Measurements from ENCODE around the gene PHF2. TPM values are rescaled to one million over a fixed set of nuclear protein-coding genes. Genes with fewer than 3 reads are reported as not detected.

Gene PHF2
- total RNA-seq, 1 experiment from 2014 or later: 18.9 TPM

- ChIA-PET POLR2A (no interaction called here), CTCF (no interaction called here)
- Mint-ChIP-seq H3K27me3 (ENCODE audit: insufficient read depth, unreplicated experiment) (no peaks in the 10 kb centered on the region), H3K9me3 (ENCODE audit: unreplicated experiment) (no peaks in the 10 kb centered on the region), H3K4me3 (ENCODE audit: unreplicated experiment) (no peak overlapping the region), H3K27ac (ENCODE audit: low read depth, unreplicated experiment) (no peak overlapping the region), H3K36me3 (ENCODE audit: insufficient read depth, unreplicated experiment) (peaks cover 70% of the 10 kb centered on the region), H3K4me1 (ENCODE audit: insufficient read depth, unreplicated experiment) (no peaks in the 10 kb centered on the region)
- no TSS peak for BruUV-seq (replicated peaks)
- no peak for TF ChIP-seq CTCF (IDR thresholded peaks at IDR 0.05; ENCODE audit: unreplicated experiment)
- no peak for DNase-seq (ENCODE audit: unreplicated experiment)
- intact Hi-C loops (cut with micrococcal nuclease): no loop called here
These were observed 34.6 kb upstream of the PHF2 start for GRCh38 chr9:93541581-93542349.

- H3K36me3 Mint-ChIP-seq (ENCODE audit: insufficient read depth, unreplicated experiment): peaks cover 78% of the 10 kb centered on the region
- no peak for TF ChIP-seq CTCF (IDR thresholded peaks at IDR 0.05; ENCODE audit: unreplicated experiment)
- no peaks in the 10 kb centered on the region for H3K4me1 Mint-ChIP-seq (ENCODE audit: insufficient read depth, unreplicated experiment)
- no peak for DNase-seq (ENCODE audit: unreplicated experiment)
- intact Hi-C loops (cut with micrococcal nuclease): no loop called here
- ChIA-PET CTCF (no interaction called here), POLR2A (no interaction called here)
- H3K9me3 Mint-ChIP-seq (ENCODE audit: unreplicated experiment): no peaks in the 10 kb centered on the region
- no peaks in the 10 kb centered on the region for H3K27me3 Mint-ChIP-seq (ENCODE audit: insufficient read depth, unreplicated experiment)
- no TSS peak for BruUV-seq (replicated peaks)
- H3K4me3 Mint-ChIP-seq (ENCODE audit: unreplicated experiment): no peak overlapping the region
- H3K27ac Mint-ChIP-seq (ENCODE audit: low read depth, unreplicated experiment): no peak overlapping the region
These were observed 33.3 kb upstream of the PHF2 start for GRCh38 chr9:93543117-93543516.

GRCh38 chr9:93546356-93546755 lies 30.0 kb upstream of the PHF2 start:
- ChIA-PET POLR2A (interaction anchor here (0.8 kb wide), 1 partner anchor 9 kb away, joined by 3 read pairs; no protein-coding TSS in a partner anchor), CTCF (interaction anchor here (0.6 to 1.1 kb wide), 3 partner anchors 13 to 25 kb away, joined by 3 to 4 read pairs (median 3); no protein-coding TSS in a partner anchor)
- BruUV-seq (replicated peaks): no TSS peak
- no peak for DNase-seq (ENCODE audit: unreplicated experiment)
- no peaks in the 10 kb centered on the region for H3K9me3 Mint-ChIP-seq (ENCODE audit: unreplicated experiment)
- TF ChIP-seq CTCF (IDR thresholded peaks at IDR 0.05; ENCODE audit: unreplicated experiment): no peak
- H3K4me3 Mint-ChIP-seq (ENCODE audit: unreplicated experiment): no peak overlapping the region
- intact Hi-C loops (cut with micrococcal nuclease): no loop called here
- H3K36me3 Mint-ChIP-seq (ENCODE audit: insufficient read depth, unreplicated experiment): peaks cover 75% of the 10 kb centered on the region
- H3K27me3 Mint-ChIP-seq (ENCODE audit: insufficient read depth, unreplicated experiment): no peaks in the 10 kb centered on the region
- no peaks in the 10 kb centered on the region for H3K4me1 Mint-ChIP-seq (ENCODE audit: insufficient read depth, unreplicated experiment)
- no peak overlapping the region for H3K27ac Mint-ChIP-seq (ENCODE audit: low read depth, unreplicated experiment)

GRCh38 chr9:93549611-93550010 lies 26.8 kb upstream of the PHF2 start:
- no peak for TF ChIP-seq CTCF (IDR thresholded peaks at IDR 0.05; ENCODE audit: unreplicated experiment)
- Mint-ChIP-seq H3K4me1 (ENCODE audit: insufficient read depth, unreplicated experiment) (no peaks in the 10 kb centered on the region), H3K4me3 (ENCODE audit: unreplicated experiment) (no peak overlapping the region), H3K27ac (ENCODE audit: low read depth, unreplicated experiment) (peak overlapping the region; percentile 31), H3K9me3 (ENCODE audit: unreplicated experiment) (no peaks in the 10 kb centered on the region), H3K27me3 (ENCODE audit: insufficient read depth, unreplicated experiment) (no peaks in the 10 kb centered on the region), H3K36me3 (ENCODE audit: insufficient read depth, unreplicated experiment) (peaks cover 86% of the 10 kb centered on the region)
- intact Hi-C loops (cut with micrococcal nuclease): no loop called here
- CTCF ChIA-PET: interaction anchor here (1.4 kb wide), 1 partner anchor 17 kb away, joined by 7 read pairs; no protein-coding TSS in a partner anchor
- POLR2A ChIA-PET: interaction anchor here (0.6 to 1.2 kb wide), 2 partner anchors 47 to 97 kb away, joined by 3 to 4 read pairs; partner anchors contain the start of gene FAM120AOS
- DNase-seq (ENCODE audit: unreplicated experiment): no peak
- no TSS peak for BruUV-seq (replicated peaks)

Data from MCF 10A (cell line).